GM12892 (cell line): ENCODE data around the gene APOB.

Source experiments
- DNase-seq: peaks from one replicate; pipeline ENCODE4 v3.0.0; 2011; ENCODE audit not compliant: insufficient read length
- FAIRE-seq: peaks from 2 replicates; lab custom pipeline; 2011; peaks lifted over from hg19 to GRCh38; lab: Jason Lieb, UNC
- POLR2A ChIP-seq: IDR thresholded peaks from 2 replicates; pipeline ENCODE4 v1.6.1; 2011; ENCODE audit warnings: low read depth, low read length, control low read depth
- POLR2AphosphoS5 ChIP-seq: IDR thresholded peaks from 2 replicates; pipeline ENCODE4 v1.6.1; 2011; ENCODE audit warnings: low read depth, low read length, control low read depth
- TAF1 ChIP-seq: IDR thresholded peaks from 2 replicates; pipeline ENCODE4 v1.6.1; 2011; ENCODE audit warnings: low read depth, mild to moderate bottlenecking, control low read depth, low read length, borderline replicate concordance

Gene APOB

GRCh38 chr2:21028021-21028947, 15.6 kb downstream of the APOB start:
- no peak for FAIRE-seq
- no peak for DNase-seq
- TF ChIP-seq POLR2AphosphoS5: no peak
- TF ChIP-seq TAF1: no peak
- TF ChIP-seq POLR2A: no peak

- DNase-seq (no peak), FAIRE-seq (no peak)
- TF ChIP-seq POLR2AphosphoS5 (no peak), POLR2A (no peak), TAF1 (no peak)
These were observed 17.2 kb downstream of the APOB start for GRCh38 chr2:21026479-21027282.

- no peak for FAIRE-seq
- DNase-seq: no peak
- no peak for TF ChIP-seq TAF1
- no peak for TF ChIP-seq POLR2AphosphoS5
- TF ChIP-seq POLR2A: no peak
These were observed 18.0 kb downstream of the APOB start for GRCh38 chr2:21025690-21026478.

- no peak for DNase-seq
- FAIRE-seq: no peak
These were observed 19.0 kb downstream of the APOB start for GRCh38 chr2:21024722-21025389.

GRCh38 chr2:21024198-21024597, 19.7 kb downstream of the APOB start:
- TF ChIP-seq POLR2AphosphoS5 (no peak), POLR2A (no peak), TAF1 (no peak)
- DNase-seq (no peak), FAIRE-seq (no peak)

More at GRCh38 chr2:21024722-21025389, 19.0 kb downstream of the APOB start:
- TF ChIP-seq POLR2A (no peak), TAF1 (no peak), POLR2AphosphoS5 (no peak)

- no peak for TF ChIP-seq POLR2AphosphoS5
- no peak for TF ChIP-seq POLR2A
- no peak for TF ChIP-seq TAF1
- DNase-seq (no peak), FAIRE-seq (no peak)
These were observed 20.3 kb downstream of the APOB start for GRCh38 chr2:21023419-21024181.

GRCh38 chr2:21022792-21023367, 21.0 kb downstream of the APOB start:
- FAIRE-seq: no peak
- TF ChIP-seq TAF1: no peak
- no peak for TF ChIP-seq POLR2AphosphoS5
- no peak for TF ChIP-seq POLR2A

GRCh38 chr2:21021430-21021829, 22.4 kb downstream of the APOB start:
- FAIRE-seq: no peak
- TF ChIP-seq POLR2A (no peak), TAF1 (no peak), POLR2AphosphoS5 (no peak)

More at GRCh38 chr2:21022792-21023367, 21.0 kb downstream of the APOB start:
- no peak for DNase-seq

GRCh38 chr2:21020668-21021288, 23.1 kb downstream of the APOB start:
- TF ChIP-seq POLR2A (no peak), TAF1 (no peak), POLR2AphosphoS5 (no peak)
- DNase-seq: no peak
- no peak for FAIRE-seq

More at GRCh38 chr2:21021430-21021829, 22.4 kb downstream of the APOB start:
- no peak for DNase-seq
